GM12864 (cell line): ENCODE data around the gene MPZ.
"Not testable (repeated sequence)": the region's sequence is repeated elsewhere in the genome, so short reads cannot be mapped to it uniquely, and the experiment has no call there.

Source experiments
- DNase-seq: peaks from one replicate; pipeline ENCODE4 v3.0.0-alpha.2; 2011; ENCODE audit warnings: low read depth
- H3K4me3 ChIP-seq: 2 replicates; pipeline ENCODE4 v1.5.1; 2011; ENCODE audit warnings: mild to moderate bottlenecking, low read depth, low read length, control low read depth
- TF ChIP-seq, protein P1 (sequence below): IDR thresholded peaks from 2 replicates; pipeline ENCODE4 v1.5.1; 2011; ENCODE audit warnings: low read depth, mild to moderate bottlenecking, moderate library complexity, low read length, control low read depth, inconsistent platforms; ENCODE audit errors: missing control alignments

MPZ gene

GRCh38 chr1:161261261-161262235, 48.2 kb downstream of the MPZ start:
- H3K4me3 ChIP-seq: no peak overlapping the region
- TF ChIP-seq, protein P1, sequence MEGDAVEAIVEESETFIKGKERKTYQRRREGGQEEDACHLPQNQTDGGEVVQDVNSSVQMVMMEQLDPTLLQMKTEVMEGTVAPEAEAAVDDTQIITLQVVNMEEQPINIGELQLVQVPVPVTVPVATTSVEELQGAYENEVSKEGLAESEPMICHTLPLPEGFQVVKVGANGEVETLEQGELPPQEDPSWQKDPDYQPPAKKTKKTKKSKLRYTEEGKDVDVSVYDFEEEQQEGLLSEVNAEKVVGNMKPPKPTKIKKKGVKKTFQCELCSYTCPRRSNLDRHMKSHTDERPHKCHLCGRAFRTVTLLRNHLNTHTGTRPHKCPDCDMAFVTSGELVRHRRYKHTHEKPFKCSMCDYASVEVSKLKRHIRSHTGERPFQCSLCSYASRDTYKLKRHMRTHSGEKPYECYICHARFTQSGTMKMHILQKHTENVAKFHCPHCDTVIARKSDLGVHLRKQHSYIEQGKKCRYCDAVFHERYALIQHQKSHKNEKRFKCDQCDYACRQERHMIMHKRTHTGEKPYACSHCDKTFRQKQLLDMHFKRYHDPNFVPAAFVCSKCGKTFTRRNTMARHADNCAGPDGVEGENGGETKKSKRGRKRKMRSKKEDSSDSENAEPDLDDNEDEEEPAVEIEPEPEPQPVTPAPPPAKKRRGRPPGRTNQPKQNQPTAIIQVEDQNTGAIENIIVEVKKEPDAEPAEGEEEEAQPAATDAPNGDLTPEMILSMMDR: no peak
- DNase-seq: no peak

DNA sequence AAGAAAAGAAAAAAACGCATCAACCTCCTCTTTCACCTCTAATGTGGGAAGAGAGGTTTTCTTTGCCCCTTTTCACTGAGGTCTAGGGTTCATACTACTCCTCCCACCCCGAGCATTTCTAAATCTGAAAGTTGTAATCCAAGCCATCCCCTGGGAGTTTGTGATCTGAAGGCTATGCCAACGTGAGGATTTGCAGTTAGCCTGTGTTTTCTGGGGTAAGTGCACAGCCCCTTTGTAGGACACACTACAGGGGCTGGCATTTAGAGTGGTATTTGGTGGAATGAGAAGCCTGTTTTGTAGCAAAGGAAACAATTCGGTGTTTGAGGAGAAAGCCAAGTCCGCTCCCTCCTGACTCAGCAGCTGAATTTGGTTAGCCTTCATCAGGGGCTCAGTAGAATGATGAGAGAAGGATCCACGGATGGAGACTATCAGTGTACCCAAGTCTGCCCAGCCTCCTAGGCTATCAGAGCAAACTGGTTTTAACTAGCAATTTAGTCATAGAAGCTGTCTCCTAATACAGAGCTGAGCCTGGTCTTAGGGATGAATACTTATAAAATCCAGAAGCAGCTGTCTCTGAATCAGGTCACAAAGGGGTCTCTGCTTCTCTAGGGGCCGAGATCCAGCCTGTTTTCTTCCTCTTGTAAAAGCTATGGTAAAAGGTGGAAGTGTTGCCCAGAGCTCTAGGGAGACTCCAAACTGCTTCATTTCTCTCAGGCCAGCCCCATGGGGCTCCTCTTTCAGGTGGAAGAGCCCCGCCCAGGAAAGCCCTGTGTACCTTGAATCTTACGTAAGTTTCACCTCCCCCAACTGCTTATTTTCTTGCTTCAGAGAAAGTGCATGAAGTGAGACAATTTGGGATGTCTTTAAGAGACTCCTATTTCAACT, 49.1 kb downstream of the MPZ start:
- no peak for DNase-seq
- TF ChIP-seq, protein P1: no peak
- H3K4me3 ChIP-seq: no peak overlapping the region

DNA sequence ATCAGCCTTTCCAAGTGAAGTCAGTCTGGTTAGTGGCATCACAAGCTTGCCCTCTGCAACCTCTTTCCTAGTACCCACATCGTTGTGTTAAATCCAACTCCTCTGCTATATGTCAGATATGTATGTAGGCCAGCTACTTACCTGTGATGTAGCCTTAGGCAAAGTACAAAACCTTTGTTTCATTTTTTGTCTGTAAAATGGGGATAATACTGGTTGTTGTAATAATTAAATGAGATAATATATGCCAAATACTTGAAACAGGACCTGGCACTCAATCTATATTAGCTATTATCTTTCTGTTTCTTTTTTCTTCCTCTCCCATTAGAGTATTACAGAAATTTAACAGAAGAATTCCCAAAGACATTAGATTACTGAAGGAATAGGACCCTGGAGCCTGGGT, 50.0 kb downstream of the MPZ start:
- TF ChIP-seq, protein P1: no peak
- no peak overlapping the region for H3K4me3 ChIP-seq
- no peak for DNase-seq

GRCh38 chr1:161259345-161259702, 50.4 kb downstream of the MPZ start:
- H3K4me3 ChIP-seq: no peak overlapping the region
- no peak for DNase-seq
- TF ChIP-seq, protein P1: no peak

DNA sequence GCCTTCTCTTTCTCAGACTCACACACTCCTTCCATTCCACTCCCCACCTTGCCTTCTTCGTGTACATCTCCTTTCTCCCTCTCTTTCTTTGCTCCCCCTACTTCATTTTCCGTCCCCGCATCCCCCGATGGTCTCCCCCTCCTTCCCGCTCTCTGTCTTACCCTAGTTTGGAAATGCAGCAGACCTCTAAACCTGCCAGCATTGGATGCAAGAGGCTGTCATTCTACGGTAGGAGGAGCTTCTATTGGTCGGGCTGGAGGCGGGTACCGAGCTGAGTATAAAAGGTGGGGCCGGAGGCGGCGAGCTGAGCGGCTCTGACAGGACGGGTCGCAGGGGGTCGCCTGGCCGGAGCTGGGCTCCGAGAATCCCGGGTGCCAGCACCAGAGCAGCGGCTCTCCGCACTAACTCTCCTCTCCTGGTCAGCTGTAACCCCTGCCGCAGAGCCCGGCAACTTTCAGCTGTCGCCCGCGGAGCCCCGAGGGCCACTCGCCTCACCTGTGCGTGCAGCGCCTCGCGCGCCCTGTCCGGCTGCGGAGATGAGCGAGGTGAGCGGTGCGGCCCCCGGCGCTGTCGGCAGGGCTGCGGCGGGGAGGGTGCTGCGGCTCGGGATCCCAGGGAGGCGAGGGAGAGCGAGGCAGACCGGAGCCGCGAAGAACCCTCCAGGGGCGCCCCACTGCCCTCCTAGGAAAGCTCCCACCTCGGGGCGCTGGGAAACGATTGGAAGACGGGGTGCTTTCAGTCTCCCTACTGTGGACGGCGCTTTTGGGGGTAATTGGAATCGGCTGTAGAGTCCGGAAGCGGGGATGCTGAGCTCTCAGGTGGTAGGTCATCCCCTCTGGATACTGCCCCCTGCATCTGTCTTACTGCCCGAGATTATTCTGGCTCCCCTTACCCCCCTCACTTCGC, 51.1 kb downstream of the MPZ start, which contains the start of gene PCP4L1:
Gene PCP4L1 (plus strand): TSS at position 307 of the 906 bp plus-strand sequence. CDS start 230 bp downstream, at position 537.
- TF ChIP-seq, protein P1: no peak
- no peak for DNase-seq
- no peak within 1 kb of the TSS; the same call in 1 of the 2 replicates for H3K4me3 ChIP-seq

GRCh38 chr1:161257109-161257508, 52.7 kb downstream of the MPZ start:
- not testable (repeated sequence) for DNase-seq, H3K4me3 ChIP-seq

- not testable (repeated sequence) for H3K4me3 ChIP-seq, DNase-seq
Observed at GRCh38 chr1:161255955-161256520, 53.7 kb downstream of the MPZ start.

DNA sequence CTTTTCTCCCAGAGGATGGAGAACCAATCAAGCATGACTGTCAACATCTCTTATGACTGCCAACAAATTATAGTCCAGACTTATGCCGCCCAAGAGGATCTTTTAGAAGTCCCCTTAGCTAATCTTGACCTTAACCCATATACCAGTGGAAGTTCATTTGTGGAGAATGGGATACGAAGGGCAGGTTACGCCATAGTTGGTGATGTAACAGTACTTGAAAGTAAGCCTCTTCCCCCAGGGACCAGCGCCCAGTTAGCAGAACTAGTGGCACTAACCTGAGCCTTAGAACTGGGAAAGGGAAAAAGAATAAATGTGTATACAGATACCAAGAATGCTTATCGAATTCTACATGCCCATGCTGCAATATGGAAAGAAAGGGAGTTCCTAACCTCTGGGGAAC, 54.5 kb downstream of the MPZ start:
- not testable (repeated sequence) for H3K4me3 ChIP-seq, DNase-seq
